Transverse colon (tissue), 4 donors: Measurements from ENCODE around the gene PCNX2. TPM values are rescaled to one million over a fixed set of nuclear protein-coding genes. Genes with fewer than 3 reads are reported as not detected.

ENCODE experiments used
- DNase-seq: peaks from one replicate; pipeline ENCODE4 v3.0.0-alpha.2; 2019
- H3K27ac ChIP-seq, 4 donors: fragments of 200-600 bp; sonication (generic); 2 replicates each; pipeline ENCODE4 v1.5.1; 2016 to 2018; ENCODE audit warnings: inconsistent platforms in 4 of 4
- H3K27me3 ChIP-seq: fragments of 200-600 bp; sonication (generic); 2 replicates; pipeline ENCODE4 v1.5.1; 2017; ENCODE audit warnings: inconsistent platforms
- H3K36me3 ChIP-seq, 4 donors: fragments of 200-600 bp; sonication (generic); 2 replicates each; pipeline ENCODE4 v1.5.1; 2017 to 2019; ENCODE audit warnings: inconsistent platforms in 4 of 4
- H3K4me1 ChIP-seq, 4 donors: fragments of 200-600 bp; sonication (generic); 2 replicates each; pipeline ENCODE4 v1.5.1; 2017 to 2020; ENCODE audit warnings: inconsistent platforms in 4 of 4
- H3K4me3 ChIP-seq, 4 donors: fragments of 200-600 bp; sonication (generic); 1 replicate in 1 of 4; 2 replicates in 3 of 4; pipeline versions ENCODE4 v1.5.1 to v1.6.1; 2017 to 2019; ENCODE audit warnings: inconsistent platforms in 4 of 4
- H3K9me3 ChIP-seq, 2 donors: fragments of 200-600 bp; sonication (generic); 2 replicates each; pipeline ENCODE4 v1.5.1; 2017 to 2019; ENCODE audit warnings: inconsistent platforms in 2 of 2
- EP300 ChIP-seq: sonication (generic); formaldehyde crosslinking; IDR thresholded peaks from one replicate; pipeline ENCODE4 v1.6.1; 2017; ENCODE audit warnings: antibody characterized with exemption, low read depth
- POLR2A ChIP-seq: fragments of 450-650 bp; IDR thresholded peaks from one replicate; pipeline ENCODE4 v1.6.1; 2016; ENCODE audit warnings: antibody characterized with exemption, mild to moderate bottlenecking, moderate library complexity
- POLR2AphosphoS5 ChIP-seq, 3 donors: sonication (generic); formaldehyde crosslinking; IDR thresholded peaks; one replicate each; pipeline ENCODE4 v1.6.1; 2016; ENCODE audit warnings: antibody characterized with exemption in 3 of 3
- WGBS, 2 donors: methylation state at CpG; one replicate each; pipeline ENCODE4 v1.1.5; 2018; ENCODE audit warnings: low coverage in 1 of 2; 5-methylcytosine and 5-hydroxymethylcytosine counted together
- in situ Hi-C, 4 donors: fragments of 200-750 bp; cut with MboI; loops; one replicate each; pipeline versions ENCODE4 v1.15.0 to v1.15.1; 2017; ENCODE audit warnings: low sequenced_read_pairs in 3 of 4, low pct_ligation_motif_present in 1 of 4, low pct_unique_long_range_greater_than_20kb in 1 of 4
- intact Hi-C: fragments of 100-400 bp; cut with DNase I; formaldehyde crosslinking; loops from one replicate; pipeline ENCODE4 v1.15.1; 2023; ENCODE audit warnings: low total_unique reads
- total RNA-seq, 4 donors: library from RNA; depleted of rRNA; stranded (reverse); fragments of >200 nt; gene quantifications; one replicate each; pipeline ENCODE4 v1.1.0, GENCODE V29; 2016
- TF ChIP-seq, protein P1 (sequence below), 5 experiments: fragments of 200-600 bp in 3 of 5; fragments of 450-650 bp in 2 of 5; sonication (generic) in 3 of 5; IDR thresholded peaks; 1 replicate in 2 of 5; 2 replicates in 3 of 5; pipeline ENCODE4 v1.5.1; 2016 to 2017; ENCODE audit warnings: antibody characterized with exemption in 5 of 5, inconsistent platforms in 3 of 5, mild to moderate bottlenecking in 2 of 5, moderate library complexity in 1 of 5

PCNX2 gene
- total RNA-seq, 4 donors from 2014 or later = 6.8 to 518 (median 11.8) TPM

DNA sequence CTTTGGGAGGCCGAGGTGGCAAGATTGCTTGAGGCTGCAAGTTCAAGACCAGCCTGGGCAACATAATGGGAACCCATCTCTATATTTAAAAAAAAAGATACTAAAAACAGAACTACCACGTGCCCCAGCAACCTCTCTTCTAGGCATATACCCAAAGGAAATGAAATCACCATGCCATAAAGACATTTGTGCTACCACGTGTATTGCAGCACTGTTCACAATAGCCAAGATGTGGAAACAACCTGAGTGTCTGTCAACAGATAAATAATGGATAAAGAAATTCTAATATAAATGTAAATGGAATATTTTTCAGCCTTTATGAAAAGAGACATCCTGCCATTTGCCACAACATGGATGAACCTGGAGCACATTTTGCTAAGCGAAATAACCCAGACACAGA lies 128.6 kb downstream of the PCNX2 start:
- Histone ChIP-seq H3K9me3 (peaks cover 6 to 9% of the 10 kb centered on the region in 2 donors), H3K4me1 (no peaks in the 10 kb centered on the region), H3K27me3 (no peaks in the 10 kb centered on the region), H3K4me3 (no peak overlapping the region), H3K27ac (no peak overlapping the region), H3K36me3 (peaks cover 0 to 7% (median 0%) of the 10 kb centered on the region in 4 donors)
- TF ChIP-seq POLR2AphosphoS5 (IDR thresholded peaks at IDR 0.05) (no peak), EP300 (no peak), POLR2A (no peak)
- TF ChIP-seq, protein P1, sequence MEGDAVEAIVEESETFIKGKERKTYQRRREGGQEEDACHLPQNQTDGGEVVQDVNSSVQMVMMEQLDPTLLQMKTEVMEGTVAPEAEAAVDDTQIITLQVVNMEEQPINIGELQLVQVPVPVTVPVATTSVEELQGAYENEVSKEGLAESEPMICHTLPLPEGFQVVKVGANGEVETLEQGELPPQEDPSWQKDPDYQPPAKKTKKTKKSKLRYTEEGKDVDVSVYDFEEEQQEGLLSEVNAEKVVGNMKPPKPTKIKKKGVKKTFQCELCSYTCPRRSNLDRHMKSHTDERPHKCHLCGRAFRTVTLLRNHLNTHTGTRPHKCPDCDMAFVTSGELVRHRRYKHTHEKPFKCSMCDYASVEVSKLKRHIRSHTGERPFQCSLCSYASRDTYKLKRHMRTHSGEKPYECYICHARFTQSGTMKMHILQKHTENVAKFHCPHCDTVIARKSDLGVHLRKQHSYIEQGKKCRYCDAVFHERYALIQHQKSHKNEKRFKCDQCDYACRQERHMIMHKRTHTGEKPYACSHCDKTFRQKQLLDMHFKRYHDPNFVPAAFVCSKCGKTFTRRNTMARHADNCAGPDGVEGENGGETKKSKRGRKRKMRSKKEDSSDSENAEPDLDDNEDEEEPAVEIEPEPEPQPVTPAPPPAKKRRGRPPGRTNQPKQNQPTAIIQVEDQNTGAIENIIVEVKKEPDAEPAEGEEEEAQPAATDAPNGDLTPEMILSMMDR (IDR thresholded peaks at IDR 0.05) = no peak
- in situ Hi-C loops (no loop called here), intact Hi-C loops (no loop called here)
- 60 to 72% methylated on average over 4 of the region's 4 CpGs for WGBS, 2 donors
- no peak for DNase-seq

DNA sequence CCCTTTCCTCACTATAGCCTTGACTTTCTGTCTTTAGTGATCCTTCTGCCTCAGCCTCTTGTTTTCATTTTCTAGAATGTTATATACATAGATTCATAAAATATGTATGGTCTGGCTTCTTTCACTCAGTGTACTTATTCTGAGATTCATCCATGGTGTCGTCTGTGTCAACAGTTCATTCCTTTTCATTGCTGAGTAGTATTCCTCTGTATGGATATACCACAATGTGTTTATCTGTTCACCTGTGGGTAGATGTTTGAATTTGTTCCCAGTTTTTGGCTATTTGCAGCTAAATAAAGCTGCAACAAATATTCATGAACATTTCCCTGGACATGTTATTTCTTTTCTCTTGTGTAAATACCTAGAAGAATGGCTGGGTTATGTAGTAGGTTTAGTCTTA lies 131.8 kb downstream of the PCNX2 start:
- Histone ChIP-seq H3K4me1 (no peaks in the 10 kb centered on the region), H3K9me3 (peaks cover 6 to 9% of the 10 kb centered on the region in 2 donors), H3K4me3 (no peak overlapping the region), H3K27me3 (no peaks in the 10 kb centered on the region), H3K36me3 (peaks cover 0 to 7% (median 0%) of the 10 kb centered on the region in 4 donors), H3K27ac (no peak overlapping the region)
- in situ Hi-C loops (no loop called here), intact Hi-C loops (no loop called here)
- no peak for DNase-seq
- TF ChIP-seq EP300 (no peak), POLR2AphosphoS5 (IDR thresholded peaks at IDR 0.05) (no peak), POLR2A (no peak)
- TF ChIP-seq, protein P1 (IDR thresholded peaks at IDR 0.05) = no peak
- WGBS, 2 donors = 92 to 93% methylated on average over 1 of the region's 1 CpG

DNA sequence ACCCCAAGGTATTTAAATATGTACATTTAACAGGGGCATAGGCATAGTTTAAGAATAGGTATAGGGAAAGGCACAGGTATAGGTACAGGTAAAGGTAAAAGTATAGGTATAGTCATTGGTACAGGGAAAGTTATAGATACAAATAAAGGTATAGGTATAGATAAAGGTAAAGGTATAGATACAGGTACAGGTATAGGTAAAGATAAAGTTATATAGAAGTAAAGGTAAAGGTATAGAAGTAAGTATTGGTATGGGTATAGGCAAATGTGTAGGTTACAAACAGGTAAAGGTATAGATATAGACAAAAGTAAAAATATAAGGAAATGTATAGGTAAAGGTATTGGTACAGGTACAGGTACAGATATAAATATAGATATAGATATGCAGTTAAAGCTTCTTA lies 137.2 kb downstream of the PCNX2 start:
- TF ChIP-seq POLR2A (no peak), EP300 (no peak), POLR2AphosphoS5 (IDR thresholded peaks at IDR 0.05) (no peak)
- TF ChIP-seq, protein P1 (IDR thresholded peaks at IDR 0.05) = no peak
- intact Hi-C loops (no loop called here), in situ Hi-C loops (no loop called here)
- Histone ChIP-seq H3K9me3 (no peaks in the 10 kb centered on the region), H3K4me3 (no peak overlapping the region), H3K4me1 (no peaks in the 10 kb centered on the region), H3K27ac (no peak overlapping the region), H3K27me3 (no peaks in the 10 kb centered on the region), H3K36me3 (no peaks in the 10 kb centered on the region)
- DNase-seq = no peak

DNA sequence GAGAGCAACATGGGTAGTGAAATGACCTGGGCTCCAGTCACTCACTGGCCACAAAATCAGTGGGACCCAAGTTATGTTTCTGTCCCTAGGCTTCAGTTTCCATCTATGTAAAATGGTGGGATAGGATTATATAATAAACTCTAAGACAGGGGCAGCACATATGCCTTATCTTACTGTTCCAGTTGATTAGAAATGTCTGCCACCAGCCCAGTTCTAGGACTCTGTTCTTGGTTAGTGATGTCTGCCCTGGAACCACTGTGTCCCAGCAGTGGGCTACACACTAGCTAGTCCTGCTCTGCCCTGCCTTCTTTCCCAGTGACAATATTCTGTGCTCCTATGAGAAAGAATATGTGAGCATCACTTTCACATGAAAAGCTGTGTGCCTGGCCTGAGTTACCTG lies 138.3 kb downstream of the PCNX2 start:
- in situ Hi-C loops = no loop called here
- DNase-seq = no peak
- no peaks in the 10 kb centered on the region for H3K36me3 ChIP-seq
- TF ChIP-seq, protein P1 (IDR thresholded peaks at IDR 0.05) = no peak
- TF ChIP-seq EP300 (no peak), POLR2A (no peak), POLR2AphosphoS5 (IDR thresholded peaks at IDR 0.05) (no peak)
- intact Hi-C loops = no loop called here
- H3K9me3 ChIP-seq = no peaks in the 10 kb centered on the region
- no peak overlapping the region for H3K4me3 ChIP-seq
- no peak overlapping the region for H3K27ac ChIP-seq
- no peaks in the 10 kb centered on the region for H3K27me3 ChIP-seq
- no peaks in the 10 kb centered on the region for H3K4me1 ChIP-seq
